ENCODE data around the gene MED15. TPM values are rescaled to one million over a fixed set of nuclear protein-coding genes. Genes with fewer than 3 reads are reported as not detected.

Gene MED15
- total RNA-seq, 1 donor from 2014 or later, result 84.5 TPM

DNA sequence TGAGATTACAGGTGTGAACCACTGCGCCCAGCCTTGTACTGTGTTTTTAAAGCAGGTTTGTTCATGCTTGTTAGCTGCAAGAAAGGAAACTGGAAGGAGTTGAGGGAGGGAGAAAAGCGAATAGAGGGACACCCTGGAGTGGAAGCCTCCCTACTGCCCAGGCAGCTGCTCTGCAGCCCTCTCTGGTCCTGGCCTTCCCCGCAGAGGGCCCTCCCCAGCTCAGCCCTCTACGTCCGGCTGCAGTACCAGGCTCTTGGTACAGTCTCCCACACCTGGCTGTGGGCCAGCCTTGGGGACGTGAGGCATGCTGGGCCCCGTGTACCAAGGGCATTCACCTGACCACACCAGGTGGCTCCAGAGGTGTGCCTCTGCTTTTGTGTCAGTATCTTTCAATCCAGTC, 70.8 kb downstream of the MED15 start:
- Mint-ChIP-seq H3K4me1 (no peaks in the 10 kb centered on the region), H3K4me3 (no peak overlapping the region), H3K27me3 (ENCODE audit: low read depth) (no peaks in the 10 kb centered on the region), H3K9me3 (no peaks in the 10 kb centered on the region), H3K27ac (ENCODE audit: unreplicated experiment) (peak overlapping the region; percentile 50), H3K36me3 (ENCODE audit: low read depth) (peaks cover 15% of the 10 kb centered on the region)
- DNase-seq (ENCODE audit: low read depth, low spot score), result no peak
- TF ChIP-seq, protein P1, sequence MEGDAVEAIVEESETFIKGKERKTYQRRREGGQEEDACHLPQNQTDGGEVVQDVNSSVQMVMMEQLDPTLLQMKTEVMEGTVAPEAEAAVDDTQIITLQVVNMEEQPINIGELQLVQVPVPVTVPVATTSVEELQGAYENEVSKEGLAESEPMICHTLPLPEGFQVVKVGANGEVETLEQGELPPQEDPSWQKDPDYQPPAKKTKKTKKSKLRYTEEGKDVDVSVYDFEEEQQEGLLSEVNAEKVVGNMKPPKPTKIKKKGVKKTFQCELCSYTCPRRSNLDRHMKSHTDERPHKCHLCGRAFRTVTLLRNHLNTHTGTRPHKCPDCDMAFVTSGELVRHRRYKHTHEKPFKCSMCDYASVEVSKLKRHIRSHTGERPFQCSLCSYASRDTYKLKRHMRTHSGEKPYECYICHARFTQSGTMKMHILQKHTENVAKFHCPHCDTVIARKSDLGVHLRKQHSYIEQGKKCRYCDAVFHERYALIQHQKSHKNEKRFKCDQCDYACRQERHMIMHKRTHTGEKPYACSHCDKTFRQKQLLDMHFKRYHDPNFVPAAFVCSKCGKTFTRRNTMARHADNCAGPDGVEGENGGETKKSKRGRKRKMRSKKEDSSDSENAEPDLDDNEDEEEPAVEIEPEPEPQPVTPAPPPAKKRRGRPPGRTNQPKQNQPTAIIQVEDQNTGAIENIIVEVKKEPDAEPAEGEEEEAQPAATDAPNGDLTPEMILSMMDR (conservative IDR thresholded peaks at IDR 0.05), result no peak

DNA sequence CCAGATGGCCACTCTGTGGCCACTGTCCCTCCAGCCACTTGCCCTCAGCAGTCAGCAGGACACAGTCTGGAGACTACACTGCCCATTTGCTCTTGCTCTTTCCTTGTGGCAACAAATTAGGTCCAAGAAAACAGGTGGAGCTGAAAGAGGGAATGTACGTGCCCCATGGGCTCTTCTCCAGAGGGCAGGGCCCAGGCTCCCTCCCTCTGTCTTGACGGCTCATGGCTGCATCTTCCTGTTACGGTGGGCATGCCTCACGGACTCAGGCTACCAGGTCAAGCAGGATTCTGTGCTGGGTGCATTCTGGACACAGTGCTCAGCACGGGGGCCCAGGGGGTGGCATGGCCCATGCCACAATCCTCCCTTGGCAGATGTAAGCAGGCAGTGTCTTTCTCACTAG, 71.3 kb downstream of the MED15 start:
- no peak overlapping the region for H3K4me3 Mint-ChIP-seq
- no peaks in the 10 kb centered on the region for H3K4me1 Mint-ChIP-seq
- H3K36me3 Mint-ChIP-seq (ENCODE audit: low read depth), result peaks cover 14% of the 10 kb centered on the region
- TF ChIP-seq, protein P1 (conservative IDR thresholded peaks at IDR 0.05), result no peak
- H3K27ac Mint-ChIP-seq (ENCODE audit: unreplicated experiment), result no peak overlapping the region
- H3K27me3 Mint-ChIP-seq (ENCODE audit: low read depth), result no peaks in the 10 kb centered on the region
- no peak for DNase-seq (ENCODE audit: low read depth, low spot score)
- H3K9me3 Mint-ChIP-seq, result no peaks in the 10 kb centered on the region

DNA sequence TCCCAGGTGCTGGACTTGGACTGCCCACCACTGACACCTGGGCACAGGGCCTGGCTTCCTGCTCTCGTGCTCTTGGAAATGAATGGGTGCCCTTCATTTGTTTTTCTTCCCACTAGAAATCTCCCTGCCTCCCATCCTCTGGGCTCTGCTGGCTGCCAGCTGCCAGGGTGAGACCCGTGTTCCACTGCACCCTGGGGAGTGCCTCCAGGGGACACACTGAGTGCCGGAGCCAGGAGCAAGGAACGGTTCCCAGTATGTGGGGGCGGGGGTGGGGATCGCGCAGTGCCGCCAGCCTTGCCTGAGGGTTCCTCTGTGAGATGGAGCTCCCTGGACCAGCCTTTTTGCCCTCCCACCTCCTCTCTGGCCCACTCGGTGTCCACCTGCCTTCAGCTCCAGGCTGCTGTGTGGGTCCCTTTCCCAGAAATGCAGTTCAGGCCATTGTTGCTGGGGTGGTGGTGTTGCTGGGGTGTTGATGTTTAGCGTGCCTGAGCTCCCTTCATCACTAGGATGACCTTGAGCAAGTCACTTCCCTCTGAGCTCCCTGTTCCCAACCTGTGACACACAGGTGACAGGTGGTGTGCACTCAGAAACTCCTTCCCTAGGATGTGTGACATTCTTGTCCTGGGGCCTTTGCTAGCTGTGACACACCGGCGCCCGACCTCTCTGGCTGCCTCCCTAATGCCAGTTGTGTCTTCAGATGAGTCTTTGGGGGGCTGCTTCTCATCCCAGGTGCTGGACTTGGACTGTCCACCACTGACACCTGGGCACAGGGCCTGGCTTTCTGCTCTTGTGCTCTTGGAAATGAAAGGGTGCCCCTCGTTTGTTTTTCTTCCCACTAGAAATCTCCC, 72.1 kb downstream of the MED15 start:
- no peak overlapping the region for H3K4me3 Mint-ChIP-seq
- no peak for DNase-seq (ENCODE audit: low read depth, low spot score)
- no peak overlapping the region for H3K27ac Mint-ChIP-seq (ENCODE audit: unreplicated experiment)
- H3K4me1 Mint-ChIP-seq, result no peaks in the 10 kb centered on the region
- no peaks in the 10 kb centered on the region for H3K9me3 Mint-ChIP-seq
- H3K27me3 Mint-ChIP-seq (ENCODE audit: low read depth), result no peaks in the 10 kb centered on the region
- H3K36me3 Mint-ChIP-seq (ENCODE audit: low read depth), result peaks cover 7% of the 10 kb centered on the region
- TF ChIP-seq, protein P1 (conservative IDR thresholded peaks at IDR 0.05), result no peak

DNA sequence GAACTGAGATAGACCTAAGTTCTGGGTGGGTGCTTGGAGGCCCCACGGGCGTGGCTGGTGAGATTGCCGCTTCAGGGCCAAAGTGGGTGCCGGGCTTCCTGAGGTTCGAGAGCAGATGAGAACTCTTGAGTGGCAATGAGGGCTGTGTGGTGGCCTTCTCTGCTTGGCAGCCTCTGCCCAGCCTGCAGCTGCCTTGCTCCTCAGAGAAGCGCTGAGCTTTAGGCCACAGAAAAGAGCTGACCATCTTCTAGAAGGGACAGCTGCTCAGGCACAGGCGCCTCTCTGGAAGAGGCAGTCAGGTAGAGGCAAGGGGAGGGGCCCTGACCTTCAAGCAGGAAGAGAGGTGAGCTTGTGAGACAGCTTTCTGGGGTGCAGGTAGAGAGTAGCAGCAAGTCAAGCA, 72.8 kb downstream of the MED15 start:
- H3K4me1 Mint-ChIP-seq, result no peaks in the 10 kb centered on the region
- no peak overlapping the region for H3K4me3 Mint-ChIP-seq
- DNase-seq (ENCODE audit: low read depth, low spot score), result no peak
- no peaks in the 10 kb centered on the region for H3K27me3 Mint-ChIP-seq (ENCODE audit: low read depth)
- TF ChIP-seq, protein P1 (conservative IDR thresholded peaks at IDR 0.05), result no peak
- H3K27ac Mint-ChIP-seq (ENCODE audit: unreplicated experiment), result peak overlapping the region; percentile 86
- H3K36me3 Mint-ChIP-seq (ENCODE audit: low read depth), result peaks cover 4% of the 10 kb centered on the region
- H3K9me3 Mint-ChIP-seq, result no peaks in the 10 kb centered on the region

DNA sequence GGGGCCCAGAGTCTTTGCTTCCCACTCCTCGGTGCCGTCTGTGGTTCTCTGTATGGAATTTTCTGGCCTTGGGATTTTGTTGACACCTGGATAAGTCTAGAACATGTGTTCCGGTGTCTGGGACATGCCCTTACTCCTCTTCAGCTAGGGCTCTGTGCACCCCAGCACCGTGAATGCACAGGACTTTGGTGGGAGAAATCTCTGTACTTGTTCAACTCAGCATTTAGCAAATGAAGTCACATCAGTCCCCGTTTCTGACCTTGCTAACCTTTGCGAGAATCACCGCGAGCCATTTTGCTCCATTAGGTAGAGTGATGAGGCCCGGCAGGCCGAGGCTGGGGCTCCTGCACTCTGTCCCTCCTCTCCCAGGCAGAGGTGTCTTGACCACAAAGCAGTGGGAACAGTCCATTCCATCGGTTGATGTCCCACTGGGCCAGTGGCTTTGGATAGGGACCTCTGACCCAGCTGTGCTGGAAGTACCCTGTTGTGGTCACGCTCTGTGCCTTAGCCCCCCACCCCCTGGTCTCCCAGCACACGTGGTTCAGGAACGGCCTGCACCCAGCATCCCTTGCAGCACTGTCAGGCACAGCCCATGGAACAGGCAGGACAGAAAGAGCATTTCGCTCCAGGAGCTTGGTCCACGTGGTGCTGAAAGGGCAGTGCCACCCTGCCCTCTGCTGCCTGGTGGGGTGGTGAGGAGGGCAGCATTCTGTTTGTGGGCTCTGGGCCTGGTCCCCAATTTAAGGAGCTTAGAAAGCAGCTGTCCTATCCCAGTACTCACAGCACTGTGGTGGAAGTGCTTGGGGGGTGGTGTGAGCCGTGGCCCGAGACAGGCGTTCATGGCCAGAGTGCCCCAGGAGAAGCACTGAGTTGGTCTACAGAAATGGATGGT, 73.4 kb downstream of the MED15 start:
- Mint-ChIP-seq H3K36me3 (ENCODE audit: low read depth) (peaks cover 4% of the 10 kb centered on the region), H3K4me1 (no peaks in the 10 kb centered on the region), H3K4me3 (no peak overlapping the region), H3K9me3 (no peaks in the 10 kb centered on the region), H3K27ac (ENCODE audit: unreplicated experiment) (peak overlapping the region; percentile 86), H3K27me3 (ENCODE audit: low read depth) (no peaks in the 10 kb centered on the region)
- TF ChIP-seq, protein P1 (conservative IDR thresholded peaks at IDR 0.05), result no peak
- DNase-seq (ENCODE audit: low read depth, low spot score), result no peak
